Camera-type eye (tissue), 1 donor: ENCODE data around the gene SMARCE1. TPM values are rescaled to one million over a fixed set of nuclear protein-coding genes. Genes with fewer than 3 reads are reported as not detected.

ENCODE experiments used
- total RNA-seq: library from RNA; depleted of rRNA; stranded (reverse); fragments of >200 nt; gene quantifications from one replicate; pipeline ENCODE4 v1.2.3, GENCODE V29; 2014

Gene SMARCE1
- 186 TPM for total RNA-seq

GRCh38 chr17:40647624-40648383, at the start of gene SMARCE1:
TSS of gene SMARCE1 (minus strand) at chr17:40647818. CDS start at chr17:40645802, 2,016 bp downstream.

GRCh38 chr17:40664582-40665333, 17.1 kb upstream of the SMARCE1 start, which contains the start of gene KRT222:
TSS of gene KRT222 (minus strand) at chr17:40665177. CDS start at chr17:40665099, 78 bp downstream.

Other genes with a start within 250 kb of the SMARCE1 start
- gene TOP2A, start 229.9 kb downstream of the SMARCE1 start, total RNA-seq, result 62.8 TPM
- gene IGFBP4, start 204.4 kb downstream of the SMARCE1 start, total RNA-seq, result 182 TPM
- gene TNS4, start 146.2 kb downstream of the SMARCE1 start, total RNA-seq, result 1.8 TPM
- gene CCR7, start 82.3 kb downstream of the SMARCE1 start, total RNA-seq, result not detected
- 11.5 TPM for gene KRT222, start 17.4 kb upstream of the SMARCE1 start, total RNA-seq
- gene KRT24, start 55.9 kb upstream of the SMARCE1 start, total RNA-seq, result not detected
- gene KRT25, start 107.5 kb upstream of the SMARCE1 start, total RNA-seq, result 0.22 TPM
- not detected for gene KRT26, start 124.4 kb upstream of the SMARCE1 start, total RNA-seq
- gene KRT27, start 134.7 kb upstream of the SMARCE1 start, total RNA-seq, result 0.22 TPM
- gene KRT28, start 152.1 kb upstream of the SMARCE1 start, total RNA-seq, result 0.27 TPM
- 14.5 TPM for gene KRT10, start 174.8 kb upstream of the SMARCE1 start, total RNA-seq
- 50.0 TPM for gene KRT12, start 219.4 kb upstream of the SMARCE1 start, total RNA-seq
- not detected for gene KRT20, start 237.4 kb upstream of the SMARCE1 start, total RNA-seq